ENCODE measurements around the gene FKBP11.

- TF ChIP-seq CTCF (IDR thresholded peaks at IDR 0.05) = no peak
- no peak for TF ChIP-seq EZH2 (IDR thresholded peaks at IDR 0.05)
- TF ChIP-seq EZH2phosphoT487 (IDR thresholded peaks at IDR 0.05) = no peak
Measured at GRCh38 chr12:48954061-48954460, 28.8 kb upstream of the FKBP11 start.
